ENCODE results near the gene PNMA8B. TPM values are rescaled to one million over a fixed set of nuclear protein-coding genes. Genes with fewer than 3 reads are reported as not detected.

PNMA8B gene
- total RNA-seq, 2 donors from 2014 or later: 0.27 to 0.29 TPM

DNA sequence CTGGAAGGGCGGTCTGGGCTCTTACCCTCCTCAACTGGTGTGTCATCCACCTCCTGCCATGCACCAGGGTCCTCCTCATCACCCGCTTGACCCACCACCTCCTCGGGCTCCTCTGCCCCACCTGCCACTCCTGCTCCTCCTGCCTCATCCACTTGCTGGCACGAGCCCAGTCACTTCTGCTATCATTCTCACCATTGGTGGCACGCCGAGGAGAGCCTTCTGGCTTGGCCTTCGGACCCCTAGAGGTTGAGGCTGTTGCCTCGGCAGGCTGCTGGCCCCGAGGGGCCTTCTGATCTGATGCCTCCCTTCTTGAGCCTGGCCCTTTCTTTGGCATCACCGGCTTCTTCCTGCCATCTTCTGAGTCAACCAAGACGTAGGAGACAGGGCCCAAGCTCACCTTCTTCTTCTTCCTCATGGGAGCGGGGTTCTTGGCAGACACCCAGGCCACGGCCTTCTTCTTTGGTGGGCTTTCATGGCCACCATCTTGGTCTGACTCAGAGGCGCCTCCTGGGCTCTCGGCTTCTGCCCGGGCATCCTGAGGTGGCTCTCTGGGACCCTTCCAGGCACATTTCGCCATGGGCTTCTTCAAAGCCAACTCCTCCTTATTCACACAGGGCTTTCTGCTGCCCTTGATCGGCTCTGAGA, 26.0 kb downstream of the PNMA8B start:
- H3K9me3 ChIP-seq: no peaks in the 10 kb centered on the region
- TF ChIP-seq, protein P1, sequence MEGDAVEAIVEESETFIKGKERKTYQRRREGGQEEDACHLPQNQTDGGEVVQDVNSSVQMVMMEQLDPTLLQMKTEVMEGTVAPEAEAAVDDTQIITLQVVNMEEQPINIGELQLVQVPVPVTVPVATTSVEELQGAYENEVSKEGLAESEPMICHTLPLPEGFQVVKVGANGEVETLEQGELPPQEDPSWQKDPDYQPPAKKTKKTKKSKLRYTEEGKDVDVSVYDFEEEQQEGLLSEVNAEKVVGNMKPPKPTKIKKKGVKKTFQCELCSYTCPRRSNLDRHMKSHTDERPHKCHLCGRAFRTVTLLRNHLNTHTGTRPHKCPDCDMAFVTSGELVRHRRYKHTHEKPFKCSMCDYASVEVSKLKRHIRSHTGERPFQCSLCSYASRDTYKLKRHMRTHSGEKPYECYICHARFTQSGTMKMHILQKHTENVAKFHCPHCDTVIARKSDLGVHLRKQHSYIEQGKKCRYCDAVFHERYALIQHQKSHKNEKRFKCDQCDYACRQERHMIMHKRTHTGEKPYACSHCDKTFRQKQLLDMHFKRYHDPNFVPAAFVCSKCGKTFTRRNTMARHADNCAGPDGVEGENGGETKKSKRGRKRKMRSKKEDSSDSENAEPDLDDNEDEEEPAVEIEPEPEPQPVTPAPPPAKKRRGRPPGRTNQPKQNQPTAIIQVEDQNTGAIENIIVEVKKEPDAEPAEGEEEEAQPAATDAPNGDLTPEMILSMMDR (IDR thresholded peaks at IDR 0.05): no peak
- no peak overlapping the region for H3K4me3 ChIP-seq
- DNase-seq: no peak
- peaks cover 10% of the 10 kb centered on the region for H3K27me3 ChIP-seq
- no peak overlapping the region for H3K9ac ChIP-seq (ENCODE audit: low read depth in 2 of 2, low read length in 2 of 2)
- intact Hi-C loops (cut with DNase I): no loop called here
- H3K36me3 ChIP-seq: no peaks in the 10 kb centered on the region
- H3K4me1 ChIP-seq: no peaks in the 10 kb centered on the region
- no peak overlapping the region for H3K27ac ChIP-seq

DNA sequence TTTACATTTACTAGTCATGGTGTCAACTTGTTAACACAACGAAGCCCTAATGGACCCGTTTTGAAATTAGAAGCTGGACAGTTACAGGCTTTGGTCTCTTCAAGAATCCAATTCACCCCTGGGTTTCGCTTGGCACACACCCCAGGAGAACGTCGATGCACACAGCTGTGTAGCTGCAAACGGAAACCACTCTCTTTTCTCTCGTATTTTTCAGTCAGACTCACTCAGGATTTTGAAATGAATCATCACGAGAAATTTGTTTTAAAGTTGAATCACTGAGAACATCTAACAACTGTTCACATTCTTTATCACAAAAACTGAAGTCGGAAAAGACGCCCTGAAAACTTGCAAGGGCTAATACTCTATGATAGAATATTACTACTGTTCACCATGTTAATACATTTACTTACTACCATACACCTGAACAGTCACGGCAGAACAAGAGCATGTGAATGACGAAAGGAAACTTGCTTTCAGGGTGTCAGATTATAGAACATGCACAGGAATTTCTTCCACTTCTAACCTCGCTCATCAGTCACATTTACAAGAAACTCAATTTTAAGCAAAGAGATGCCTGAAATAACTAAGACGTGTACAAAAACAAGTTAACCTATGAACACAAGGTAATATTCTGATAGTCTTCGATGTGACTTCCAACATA, 29.0 kb downstream of the PNMA8B start:
- intact Hi-C loops (cut with DNase I): no loop called here
- H3K9me3 ChIP-seq: no peaks in the 10 kb centered on the region
- H3K36me3 ChIP-seq: no peaks in the 10 kb centered on the region
- no peak overlapping the region for H3K27ac ChIP-seq
- H3K9ac ChIP-seq (ENCODE audit: low read depth in 2 of 2, low read length in 2 of 2): no peak overlapping the region
- TF ChIP-seq, protein P1 (IDR thresholded peaks at IDR 0.05): no peak
- DNase-seq: no peak
- peaks cover 9% of the 10 kb centered on the region for H3K27me3 ChIP-seq
- H3K4me3 ChIP-seq: no peak overlapping the region
- H3K4me1 ChIP-seq: no peaks in the 10 kb centered on the region

DNA sequence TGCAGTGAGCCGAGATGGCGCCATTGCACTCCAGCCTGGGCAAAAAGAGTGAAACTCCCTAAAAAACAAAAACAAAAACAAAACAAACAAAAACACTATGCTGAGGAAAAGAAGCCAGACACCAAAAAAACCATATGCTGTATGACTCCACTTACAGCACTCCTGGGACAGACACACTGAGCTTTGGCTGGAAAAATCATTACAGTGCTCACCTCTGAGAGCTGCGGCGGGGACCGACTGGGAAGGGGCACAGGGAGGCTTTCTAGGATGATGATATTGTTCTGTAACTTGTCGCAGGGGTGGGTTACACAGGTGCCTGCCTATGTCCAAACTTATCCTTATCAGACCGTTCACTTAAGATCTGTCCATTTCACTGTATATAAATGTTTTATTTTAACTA, 32.2 kb downstream of the PNMA8B start:
- no peaks in the 10 kb centered on the region for H3K27me3 ChIP-seq
- TF ChIP-seq, protein P1 (IDR thresholded peaks at IDR 0.05): no peak
- H3K27ac ChIP-seq: no peak overlapping the region
- DNase-seq: no peak
- H3K9me3 ChIP-seq: no peaks in the 10 kb centered on the region
- no peaks in the 10 kb centered on the region for H3K36me3 ChIP-seq
- H3K4me1 ChIP-seq: no peaks in the 10 kb centered on the region
- H3K4me3 ChIP-seq: no peak overlapping the region
- H3K9ac ChIP-seq (ENCODE audit: low read depth in 2 of 2, low read length in 2 of 2): no peak overlapping the region
- intact Hi-C loops (cut with DNase I): no loop called here

DNA sequence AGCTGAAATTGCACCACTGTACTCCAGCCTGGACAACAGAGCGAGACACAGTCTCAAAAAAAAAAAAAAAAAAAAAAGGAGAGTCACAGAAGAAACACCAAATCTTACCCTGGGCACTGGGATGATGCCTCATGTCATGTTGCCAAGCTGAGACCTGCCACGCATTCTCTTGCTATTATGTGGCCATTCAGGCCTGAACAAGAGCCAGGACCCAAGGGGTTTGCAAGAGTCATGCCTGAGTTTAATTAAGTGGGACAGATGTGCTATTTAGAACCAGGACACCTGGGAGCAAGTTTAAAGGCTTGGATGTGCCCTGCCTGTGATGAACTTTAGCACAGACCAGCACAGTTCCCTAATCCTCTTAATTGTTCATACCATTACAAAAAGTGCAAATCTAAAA, 34.1 kb downstream of the PNMA8B start:
- TF ChIP-seq, protein P1 (IDR thresholded peaks at IDR 0.05): no peak
- Histone ChIP-seq H3K4me3 (no peak overlapping the region), H3K4me1 (no peaks in the 10 kb centered on the region), H3K9ac (ENCODE audit: low read depth in 2 of 2, low read length in 2 of 2) (no peak overlapping the region), H3K36me3 (no peaks in the 10 kb centered on the region), H3K27ac (no peak overlapping the region), H3K27me3 (no peaks in the 10 kb centered on the region), H3K9me3 (no peaks in the 10 kb centered on the region)
- DNase-seq: no peak
- intact Hi-C loops (cut with DNase I): no loop called here

DNA sequence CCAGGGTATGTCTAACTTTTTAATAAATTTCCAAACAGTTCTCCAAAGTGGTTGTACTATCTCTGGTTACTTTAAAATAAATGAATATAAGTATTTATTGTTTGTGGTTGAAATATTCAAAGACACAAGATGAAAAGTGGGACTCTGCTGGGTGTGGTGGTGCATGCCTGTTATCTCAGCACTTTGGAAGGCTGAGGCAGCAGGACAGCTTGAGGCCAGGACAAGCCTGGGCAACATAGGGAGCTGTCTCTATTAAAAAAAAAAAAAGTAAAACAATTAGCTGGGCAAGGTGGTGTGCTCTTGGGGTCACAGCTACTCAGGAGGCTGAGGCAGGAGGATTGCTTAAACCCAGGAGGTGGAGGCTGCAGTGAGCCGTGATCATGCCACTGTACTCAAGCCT, 34.7 kb downstream of the PNMA8B start:
- no peak overlapping the region for H3K27ac ChIP-seq
- H3K9me3 ChIP-seq: no peaks in the 10 kb centered on the region
- intact Hi-C loops (cut with DNase I): no loop called here
- H3K4me3 ChIP-seq: no peak overlapping the region
- DNase-seq: no peak
- no peaks in the 10 kb centered on the region for H3K27me3 ChIP-seq
- H3K9ac ChIP-seq (ENCODE audit: low read depth in 2 of 2, low read length in 2 of 2): no peak overlapping the region
- no peaks in the 10 kb centered on the region for H3K4me1 ChIP-seq
- H3K36me3 ChIP-seq: no peaks in the 10 kb centered on the region
- TF ChIP-seq, protein P1 (IDR thresholded peaks at IDR 0.05): no peak

Measured in colonic mucosa (tissue), 4 donors.